Left ventricle myocardium inferior (tissue), 1 donor: Measurements from ENCODE around the gene TMEM240. TPM values are rescaled to one million over a fixed set of nuclear protein-coding genes. Genes with fewer than 3 reads are reported as not detected.

ENCODE experiments used
- DNase-seq: peaks from one replicate; pipeline ENCODE4 v3.0.0-alpha.2; 2020
- H3K27ac ChIP-seq: fragments of 200-600 bp; replicated peaks from 2 replicates; pipeline ENCODE4 v1.8.0; 2021
- H3K27me3 ChIP-seq: fragments of 200-600 bp; 2 replicates; pipeline ENCODE4 v1.8.0; 2021; ENCODE audit warnings: low read depth
- H3K36me3 ChIP-seq: fragments of 200-600 bp; 2 replicates; pipeline ENCODE4 v1.8.0; 2021
- H3K4me1 ChIP-seq: fragments of 200-600 bp; 2 replicates; pipeline ENCODE4 v1.8.0; 2021
- H3K4me3 ChIP-seq: fragments of 200-600 bp; 2 replicates; pipeline ENCODE4 v1.8.0; 2021; ENCODE audit warnings: mild to moderate bottlenecking, moderate library complexity
- H3K9me3 ChIP-seq: fragments of 200-600 bp; replicated peaks from 2 replicates; pipeline ENCODE4 v1.8.0; 2021
- intact Hi-C: fragments of 100-400 bp; cut with micrococcal nuclease; formaldehyde crosslinking; loops from one replicate; pipeline ENCODE4 v1.11.0; 2022
- total RNA-seq: library from RNA; stranded (reverse); fragmentation: NEBNext Ultra II Directional; extraction: Animal tissue kit (Norgen Biotek cat#: 25700); gene quantifications from one replicate; pipeline ENCODE4 v1.2.1, GENCODE V29; 2021
- TF ChIP-seq, protein P1 (sequence below): fragments of 200-600 bp; IDR thresholded peaks from 2 replicates; pipeline ENCODE4 v1.8.0; 2021; ENCODE audit warnings: antibody characterized with exemption, mild to moderate bottlenecking, borderline replicate concordance
- donor health status: DM: no; HTN: yes; CAD: no; lungs with severe emphysema.

The TMEM240 gene
- total RNA-seq, 1 donor from 2014 or later, result 7.2 TPM

DNA sequence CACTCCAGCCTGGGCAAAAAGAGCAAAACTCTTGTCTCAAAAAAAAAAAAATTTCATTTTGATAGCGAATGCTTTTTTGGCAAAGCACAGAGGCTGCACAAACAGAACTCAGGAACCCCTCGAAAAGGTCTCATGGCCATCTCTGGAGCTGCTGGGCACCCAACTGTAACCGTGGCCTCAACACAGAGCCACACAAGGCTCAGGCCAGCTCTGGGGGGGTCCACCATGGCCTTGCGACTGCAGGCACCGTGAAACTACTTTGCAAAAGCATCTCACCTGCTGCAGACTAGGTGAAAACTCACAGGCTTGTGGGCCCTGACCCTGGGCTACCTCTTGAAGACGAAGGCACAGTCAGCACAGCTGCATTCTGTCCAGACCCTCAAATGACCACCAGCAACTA, 16.1 kb upstream of the TMEM240 start:
- Histone ChIP-seq H3K4me3 (no peak overlapping the region), H3K27ac (no peak overlapping the region)
- DNase-seq, result no peak

DNA sequence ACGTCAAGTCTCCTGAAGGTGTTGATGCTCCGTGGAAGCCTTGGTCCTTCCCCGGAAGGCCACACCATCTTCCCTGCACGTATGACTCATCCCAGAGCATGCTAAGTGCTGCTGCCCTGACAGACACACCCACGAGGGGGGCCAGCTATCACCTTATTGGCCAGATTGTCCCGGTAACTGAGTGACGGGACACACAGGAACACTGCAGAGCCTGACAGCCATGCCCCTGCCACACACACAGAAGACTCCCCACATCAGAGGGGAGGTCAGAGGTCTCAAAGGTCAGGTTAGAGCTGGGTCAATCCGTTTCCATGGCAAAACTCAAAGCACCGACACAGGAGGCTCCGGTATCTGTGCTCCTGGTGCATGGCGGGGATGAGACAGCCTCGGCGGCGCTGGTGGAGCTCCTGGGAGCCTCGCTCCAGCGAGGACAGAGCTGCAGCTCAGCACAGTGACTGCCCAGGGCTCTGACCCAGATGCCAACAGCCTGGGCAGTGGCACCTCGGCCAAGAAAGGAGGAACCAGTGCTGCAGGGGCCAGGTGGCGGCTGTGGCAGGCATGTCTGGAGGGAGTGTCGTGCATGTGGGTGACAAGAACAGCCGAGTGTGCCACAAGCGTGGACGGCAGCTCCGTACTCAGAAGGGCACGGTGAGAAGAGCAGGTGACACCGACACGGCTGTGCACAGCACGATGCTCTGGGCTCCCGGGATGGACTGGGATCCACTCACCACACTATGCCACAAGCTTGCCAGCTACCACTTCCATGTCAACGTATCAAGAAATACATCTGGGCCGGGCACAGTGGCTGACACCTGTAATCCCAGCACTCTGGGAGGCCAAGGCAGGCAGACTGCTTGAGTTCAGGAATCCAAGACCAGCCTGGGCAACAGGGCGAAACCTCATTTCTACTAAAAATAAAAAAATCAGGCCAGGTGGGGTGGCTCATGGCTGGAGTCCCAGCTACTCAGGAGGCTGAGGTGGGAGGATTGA, 14.8 kb upstream of the TMEM240 start:
- intact Hi-C loops, result no loop called here
- peaks cover 4% of the 10 kb centered on the region for H3K36me3 ChIP-seq

More for the DNA sequence above, 16.1 kb upstream of the TMEM240 start:
- intact Hi-C loops, result no loop called here
- Histone ChIP-seq H3K9me3 (no peaks in the 10 kb centered on the region), H3K27me3 (no peaks in the 10 kb centered on the region), H3K36me3 (peaks cover 17% of the 10 kb centered on the region), H3K4me1 (peaks cover 16% of the 10 kb centered on the region)
- TF ChIP-seq, protein P1, sequence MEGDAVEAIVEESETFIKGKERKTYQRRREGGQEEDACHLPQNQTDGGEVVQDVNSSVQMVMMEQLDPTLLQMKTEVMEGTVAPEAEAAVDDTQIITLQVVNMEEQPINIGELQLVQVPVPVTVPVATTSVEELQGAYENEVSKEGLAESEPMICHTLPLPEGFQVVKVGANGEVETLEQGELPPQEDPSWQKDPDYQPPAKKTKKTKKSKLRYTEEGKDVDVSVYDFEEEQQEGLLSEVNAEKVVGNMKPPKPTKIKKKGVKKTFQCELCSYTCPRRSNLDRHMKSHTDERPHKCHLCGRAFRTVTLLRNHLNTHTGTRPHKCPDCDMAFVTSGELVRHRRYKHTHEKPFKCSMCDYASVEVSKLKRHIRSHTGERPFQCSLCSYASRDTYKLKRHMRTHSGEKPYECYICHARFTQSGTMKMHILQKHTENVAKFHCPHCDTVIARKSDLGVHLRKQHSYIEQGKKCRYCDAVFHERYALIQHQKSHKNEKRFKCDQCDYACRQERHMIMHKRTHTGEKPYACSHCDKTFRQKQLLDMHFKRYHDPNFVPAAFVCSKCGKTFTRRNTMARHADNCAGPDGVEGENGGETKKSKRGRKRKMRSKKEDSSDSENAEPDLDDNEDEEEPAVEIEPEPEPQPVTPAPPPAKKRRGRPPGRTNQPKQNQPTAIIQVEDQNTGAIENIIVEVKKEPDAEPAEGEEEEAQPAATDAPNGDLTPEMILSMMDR, result no peak

DNA sequence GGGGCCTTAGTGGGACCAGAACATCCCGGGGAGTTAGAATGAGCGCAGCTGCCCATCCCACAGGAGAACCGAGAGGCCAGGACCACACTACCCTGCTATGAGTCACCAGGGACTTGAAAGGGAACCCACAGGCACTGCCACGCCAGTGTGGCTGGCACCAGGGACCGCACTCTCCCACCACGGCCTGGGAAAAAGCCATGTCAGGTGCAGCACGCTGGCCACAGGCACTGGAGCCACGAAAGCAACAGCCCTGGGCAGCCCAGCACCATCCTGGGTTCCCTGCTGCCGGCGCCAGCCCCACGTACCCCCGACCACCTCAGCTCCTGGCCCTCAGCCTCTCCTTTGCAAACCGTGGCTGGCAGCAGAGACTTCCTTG, 14.1 kb upstream of the TMEM240 start:
- intact Hi-C loops, result no loop called here
- H3K27me3 ChIP-seq, result no peaks in the 10 kb centered on the region
- H3K9me3 ChIP-seq, result no peaks in the 10 kb centered on the region
- TF ChIP-seq, protein P1, result no peak
- H3K4me1 ChIP-seq, result peaks cover 34% of the 10 kb centered on the region
- DNase-seq, result no peak
- no peak overlapping the region for H3K4me3 ChIP-seq
- no peak overlapping the region for H3K27ac ChIP-seq
- H3K36me3 ChIP-seq, result no peaks in the 10 kb centered on the region

More for the DNA sequence above, 14.8 kb upstream of the TMEM240 start:
- TF ChIP-seq, protein P1, result no peak
- H3K4me1 ChIP-seq, result peaks cover 28% of the 10 kb centered on the region
- no peak overlapping the region for H3K4me3 ChIP-seq
- no peaks in the 10 kb centered on the region for H3K27me3 ChIP-seq
- no peaks in the 10 kb centered on the region for H3K9me3 ChIP-seq
- H3K27ac ChIP-seq, result no peak overlapping the region
- no peak for DNase-seq

DNA sequence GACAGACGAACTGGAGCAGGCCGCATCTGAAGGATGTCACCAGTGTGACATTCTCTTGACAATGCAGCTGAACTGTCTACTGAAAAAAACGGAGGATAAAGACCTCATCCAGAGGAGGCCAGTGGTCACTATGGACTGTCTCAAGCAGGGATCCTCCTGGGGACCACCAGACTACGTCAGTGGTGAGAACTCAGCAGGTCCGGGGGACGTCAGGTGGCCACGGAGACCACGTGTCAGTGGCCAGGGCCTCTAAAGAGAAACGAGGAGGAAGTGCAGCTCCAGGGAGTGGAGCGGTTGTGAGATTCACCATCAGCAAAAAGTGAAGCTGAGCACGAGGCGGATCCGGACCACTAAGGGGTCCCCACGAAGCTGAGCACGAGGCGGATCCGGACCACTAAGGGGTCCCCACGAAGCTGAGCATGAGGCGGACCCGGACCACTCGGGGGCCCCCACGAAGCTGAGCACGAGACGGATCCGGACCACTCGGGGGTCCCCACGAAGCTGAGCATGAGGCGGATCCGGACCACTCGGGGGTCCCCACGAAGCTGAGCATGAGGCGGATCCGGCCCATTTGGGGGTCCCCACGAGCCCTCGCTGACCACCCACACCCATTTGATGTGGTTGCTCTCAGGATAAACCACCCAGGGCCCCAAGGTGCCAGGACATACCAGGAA, 13.5 kb upstream of the TMEM240 start:
- Histone ChIP-seq H3K4me1 (peaks cover 30% of the 10 kb centered on the region), H3K9me3 (no peaks in the 10 kb centered on the region), H3K27ac (no peak overlapping the region), H3K27me3 (no peaks in the 10 kb centered on the region), H3K36me3 (no peaks in the 10 kb centered on the region), H3K4me3 (no peak overlapping the region)
- DNase-seq, result no peak
- intact Hi-C loops, result no loop called here
- TF ChIP-seq, protein P1, result no peak

DNA sequence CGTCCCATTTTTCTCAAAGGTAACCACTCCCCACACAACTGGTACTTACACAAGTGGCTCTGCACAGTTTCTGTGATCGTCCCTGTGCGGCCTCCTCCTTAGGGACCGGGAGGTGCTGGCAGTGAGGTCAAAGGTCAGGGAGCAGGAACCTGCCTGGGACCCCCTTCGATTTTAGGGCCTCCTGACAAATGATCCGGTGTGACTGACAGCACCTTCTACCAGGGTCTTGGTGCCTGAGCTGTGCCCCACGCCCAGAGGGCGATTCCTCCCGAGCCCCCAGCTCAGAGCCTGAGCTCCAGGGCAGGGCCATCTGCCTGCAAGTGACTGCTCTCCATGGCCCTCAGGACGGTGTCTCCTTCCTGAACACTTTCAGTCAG, 11.8 kb upstream of the TMEM240 start:
- Histone ChIP-seq H3K4me1 (peaks cover 30% of the 10 kb centered on the region), H3K27me3 (no peaks in the 10 kb centered on the region), H3K4me3 (no peak overlapping the region), H3K27ac (no peak overlapping the region), H3K36me3 (no peaks in the 10 kb centered on the region), H3K9me3 (no peaks in the 10 kb centered on the region)
- TF ChIP-seq, protein P1, result no peak
- intact Hi-C loops, result no loop called here
- DNase-seq, result no peak
